ENCODE data around the gene CEACAM18. TPM values are rescaled to one million over a fixed set of nuclear protein-coding genes. Genes with fewer than 3 reads are reported as not detected.

CEACAM18 gene
- total RNA-seq, 3 donors from 2014 or later: not detected

GRCh38 chr19:51448011-51448410 lies 30.3 kb upstream of the CEACAM18 start:
- Histone ChIP-seq H3K27me3 (peaks cover 0 to 17% of the 10 kb centered on the region in 2 donors), H3K4me1 (no peaks in the 10 kb centered on the region), H3K27ac (no peak overlapping the region), H3K9me3 (no peaks in the 10 kb centered on the region), H3K4me3 (no peak overlapping the region), H3K36me3 (no peaks in the 10 kb centered on the region)
- no peak for DNase-seq (ENCODE audit: low spot score in 2 of 2)
- intact Hi-C loops (cut with DNase I; ENCODE audit: low total_unique reads): no loop called here
- no peak for TF ChIP-seq CTCF (IDR thresholded peaks at IDR 0.05)
- TF ChIP-seq POLR2A (IDR thresholded peaks at IDR 0.05): no peak
- TF ChIP-seq POLR2AphosphoS5 (IDR thresholded peaks at IDR 0.05): no peak

- Histone ChIP-seq H3K4me1 (no peaks in the 10 kb centered on the region), H3K27me3 (peaks cover 0 to 22% of the 10 kb centered on the region in 2 donors), H3K9me3 (no peaks in the 10 kb centered on the region), H3K36me3 (no peaks in the 10 kb centered on the region), H3K27ac (no peak overlapping the region), H3K4me3 (no peak overlapping the region)
- no peak for DNase-seq (ENCODE audit: low spot score in 2 of 2)
- no peak for TF ChIP-seq POLR2A (IDR thresholded peaks at IDR 0.05)
- no peak for TF ChIP-seq CTCF (IDR thresholded peaks at IDR 0.05)
- TF ChIP-seq POLR2AphosphoS5 (IDR thresholded peaks at IDR 0.05): no peak
- intact Hi-C loops (cut with DNase I; ENCODE audit: low total_unique reads): no loop called here
These were observed 29.8 kb upstream of the CEACAM18 start for GRCh38 chr19:51448411-51449016.

- no peak for DNase-seq (ENCODE audit: low spot score in 2 of 2)
- intact Hi-C loops (cut with DNase I; ENCODE audit: low total_unique reads): loop anchor here (10.0 kb wide), 1 partner anchor 546 kb away; no protein-coding TSS in a partner anchor
- no peak overlapping the region for H3K4me3 ChIP-seq
- TF ChIP-seq POLR2A (IDR thresholded peaks at IDR 0.05) (no peak), CTCF (IDR thresholded peaks at IDR 0.05) (no peak), POLR2AphosphoS5 (IDR thresholded peaks at IDR 0.05) (no peak)
- H3K36me3 ChIP-seq: no peaks in the 10 kb centered on the region
- H3K27ac ChIP-seq: no peak overlapping the region
- no peaks in the 10 kb centered on the region for H3K4me1 ChIP-seq
- no peaks in the 10 kb centered on the region for H3K9me3 ChIP-seq
- peaks cover 0 to 27% of the 10 kb centered on the region in 2 donors for H3K27me3 ChIP-seq
These were observed 27.5 kb upstream of the CEACAM18 start for GRCh38 chr19:51450730-51451307.

- Histone ChIP-seq H3K4me1 (no peaks in the 10 kb centered on the region), H3K27ac (no peak overlapping the region), H3K9me3 (no peaks in the 10 kb centered on the region), H3K27me3 (peaks cover 0 to 46% of the 10 kb centered on the region in 2 donors), H3K36me3 (no peaks in the 10 kb centered on the region), H3K4me3 (no peak overlapping the region)
- TF ChIP-seq CTCF (IDR thresholded peaks at IDR 0.05) (no peak), POLR2A (IDR thresholded peaks at IDR 0.05) (no peak), POLR2AphosphoS5 (IDR thresholded peaks at IDR 0.05) (no peak)
- intact Hi-C loops (cut with DNase I; ENCODE audit: low total_unique reads): loop anchor here (10.0 kb wide), 1 partner anchor 552 kb away; no protein-coding TSS in a partner anchor
- no peak for DNase-seq (ENCODE audit: low spot score in 2 of 2)
These were observed 21.6 kb upstream of the CEACAM18 start for GRCh38 chr19:51456541-51457290.
